GM23338 (cell line): ENCODE measurements around the gene KCTD4. TPM values are rescaled to one million over a fixed set of nuclear protein-coding genes. Genes with fewer than 3 reads are reported as not detected.
"Not testable (repeated sequence)": the region's sequence is repeated elsewhere in the genome, so short reads cannot be mapped to it uniquely, and the experiment has no call there.

Source experiments
- ATAC-seq: fragments of 200-7000 bp; cut with Tn5 transposase; 3 replicates; pipeline ENCODE4 v1.9.1; 2020
- DNase-seq: peaks from one replicate; pipeline ENCODE4 v3.0.0-alpha.2; 2015; ENCODE audit warnings: low spot score
- H2AFZ ChIP-seq: fragments of 200-600 bp; sonication (generic); 2 replicates; pipeline ENCODE4 v1.8.0; 2016; ENCODE audit warnings: antibody characterized with exemption, mild to moderate bottlenecking, moderate library complexity
- H3F3A ChIP-seq: fragments of 200-600 bp; sonication (generic); replicated peaks from 2 replicates; pipeline ENCODE4 v1.8.0; 2017; ENCODE audit warnings: antibody characterized with exemption, mixed run types, low read depth
- H3K27ac ChIP-seq: fragments of 200-600 bp; sonication (generic); 2 replicates; pipeline ENCODE4 v1.6.1; 2016; ENCODE audit warnings: low read depth
- H3K27me3 ChIP-seq: fragments of 200-600 bp; sonication (generic); 2 replicates; pipeline ENCODE4 v1.8.0; 2016; ENCODE audit warnings: mild to moderate bottlenecking, mixed run types, moderate library complexity; ENCODE audit not compliant: insufficient read depth
- H3K36me3 ChIP-seq: fragments of 200-600 bp; sonication (generic); 2 replicates; pipeline ENCODE4 v1.8.0; 2016; ENCODE audit warnings: mild to moderate bottlenecking; ENCODE audit not compliant: insufficient read depth
- H3K4me1 ChIP-seq: fragments of 200-600 bp; sonication (generic); 2 replicates; pipeline ENCODE4 v1.8.0; 2016; ENCODE audit warnings: mild to moderate bottlenecking, moderate library complexity; ENCODE audit not compliant: insufficient read depth
- H3K4me2 ChIP-seq: fragments of 200-600 bp; sonication (generic); 2 replicates; pipeline ENCODE4 v1.7.1; 2017; ENCODE audit warnings: mixed run types
- H3K4me3 ChIP-seq: fragments of 200-600 bp; sonication (generic); 2 replicates; pipeline ENCODE4 v1.6.1; 2016; ENCODE audit warnings: mixed run types
- H3K79me2 ChIP-seq: fragments of 200-600 bp; sonication (generic); replicated peaks from 2 replicates; pipeline ENCODE4 v1.8.0; 2017; ENCODE audit warnings: mild to moderate bottlenecking; ENCODE audit not compliant: insufficient read depth
- H3K9me2 ChIP-seq: fragments of 200-600 bp; sonication (generic); 2 replicates; pipeline ENCODE4 v1.8.0; 2017; ENCODE audit not compliant: insufficient read depth
- H4K20me1 ChIP-seq: fragments of 200-600 bp; sonication (generic); replicated peaks from 2 replicates; pipeline ENCODE4 v1.8.0; 2017; ENCODE audit warnings: mild to moderate bottlenecking; ENCODE audit not compliant: insufficient read depth
- H3K27ac Mint-ChIP-seq: 2 replicates; pipeline ENCODE4 v1.8.0; 2020; ENCODE audit warnings: inconsistent platforms, mild to moderate bottlenecking, moderate library complexity, mixed read lengths
- H3K27me3 Mint-ChIP-seq: 3 replicates; pipeline ENCODE4 v1.8.0; 2022; ENCODE audit warnings: low read depth, mild to moderate bottlenecking, moderate library complexity, mixed read lengths, inconsistent platforms; ENCODE audit not compliant: insufficient read depth, poor library complexity
- H3K36me3 Mint-ChIP-seq: 3 replicates; pipeline ENCODE4 v1.8.0; 2021; ENCODE audit warnings: low read depth, mild to moderate bottlenecking, inconsistent platforms, moderate library complexity, mixed read lengths
- H3K4me1 Mint-ChIP-seq: 3 replicates; pipeline ENCODE4 v1.8.0; 2020; ENCODE audit warnings: mild to moderate bottlenecking, inconsistent platforms, mixed read lengths
- H3K4me3 Mint-ChIP-seq: 3 replicates; pipeline ENCODE4 v1.8.0; 2021; ENCODE audit warnings: moderate library complexity, mild to moderate bottlenecking, inconsistent platforms, mixed read lengths
- H3K9me3 Mint-ChIP-seq: 3 replicates; pipeline ENCODE4 v1.8.0; 2020; ENCODE audit warnings: moderate library complexity, mild to moderate bottlenecking, inconsistent platforms, mixed read lengths
- ETS1 ChIP-seq: IDR thresholded peaks from 2 replicates; pipeline ENCODE4 v1.6.1; 2016; ENCODE audit warnings: antibody characterized with exemption
- EZH2 ChIP-seq: fragments of 200-600 bp; sonication (generic); IDR thresholded peaks from one replicate; pipeline ENCODE4 v1.8.0; 2017; ENCODE audit warnings: antibody characterized with exemption, mild to moderate bottlenecking, low read depth; ENCODE audit not compliant: unreplicated experiment
- EZH2phosphoT487 ChIP-seq: fragments of 200-600 bp; sonication (generic); IDR thresholded peaks from one replicate; pipeline ENCODE4 v1.8.1; 2018; ENCODE audit warnings: antibody characterized with exemption; ENCODE audit not compliant: unreplicated experiment
- JUNB ChIP-seq: IDR thresholded peaks from one replicate; pipeline ENCODE4 v1.6.1; 2016; ENCODE audit warnings: antibody characterized with exemption; ENCODE audit not compliant: unreplicated experiment
- NANOG ChIP-seq: IDR thresholded peaks from 2 replicates; pipeline ENCODE4 v1.6.1; 2016; ENCODE audit warnings: antibody characterized with exemption, borderline replicate concordance
- ZNF462 ChIP-seq: fragments of 250-450 bp; sonication (Bioruptor Pico); IDR thresholded peaks from 2 replicates; pipeline ENCODE4 v1.5.0; 2020; ENCODE audit warnings: mild to moderate bottlenecking, moderate library complexity
- polyA plus RNA-seq: library from polyadenylated mRNA; unstranded; fragments of >200 nt; fragmentation: Nextera tagmentation; extraction: Ambion mirVana; gene quantifications from 2 replicates; pipeline ENCODE4 v1.2.1, GENCODE V29; 2016
- total RNA-seq: library from RNA; depleted of rRNA; stranded (reverse); fragments of >200 nt; shearing (Covaris generic); gene quantifications from 2 replicates; pipeline ENCODE4 v1.2.3, GENCODE V29; 2014

KCTD4 gene
- total and polyA plus RNA-seq, 2 experiments from 2014 or later = 0.24 TPM; not detected in 1

- no peaks in the 10 kb centered on the region for H3F3A ChIP-seq
- TF ChIP-seq ETS1 = no peak
- no peak for TF ChIP-seq NANOG
- TF ChIP-seq EZH2 = no peak
- no peak for TF ChIP-seq JUNB
- TF ChIP-seq ZNF462 (CRISPR knock-in tag) = no peak
- TF ChIP-seq EZH2phosphoT487 = no peak
- no peak overlapping the region for H3K4me2 ChIP-seq
- Mint-ChIP-seq H3K4me1 (no peaks in the 10 kb centered on the region; the same call in 2 of the 3 replicates), H3K27me3 (no peaks in the 10 kb centered on the region), H3K4me3 (no peak overlapping the region), H3K9me3 (no peaks in the 10 kb centered on the region; the same call in 2 of the 3 replicates), H3K36me3 (peaks cover 11% of the 10 kb centered on the region; the same call in 2 of the 3 replicates), H3K27ac (no peak overlapping the region)
- H4K20me1 ChIP-seq = no peaks in the 10 kb centered on the region
- no peak overlapping the region for H3K4me3 ChIP-seq
- ATAC-seq = no peak
- DNase-seq = no peak
- H3K9me2 ChIP-seq = no peaks in the 10 kb centered on the region
- no peaks in the 10 kb centered on the region for H3K27me3 ChIP-seq
- no peak overlapping the region for H2AFZ ChIP-seq
- 0 out of 2 replicates have a peak overlapping the region, but pooled peaks have one; percentile 4 for H3K27ac ChIP-seq
- H3K36me3 ChIP-seq = no peaks in the 10 kb centered on the region
- H3K79me2 ChIP-seq = no peaks in the 10 kb centered on the region
- no peaks in the 10 kb centered on the region for H3K4me1 ChIP-seq
Measured at GRCh38 chr13:45249662-45250061, 48.8 kb upstream of the KCTD4 start.

GRCh38 chr13:45244736-45245135, 43.9 kb upstream of the KCTD4 start:
- not testable (repeated sequence) for H3K4me3 Mint-ChIP-seq, H4K20me1 ChIP-seq, H3K27ac ChIP-seq, H3K27me3 ChIP-seq, H2AFZ ChIP-seq, H3K36me3 ChIP-seq, H3K36me3 Mint-ChIP-seq, H3K4me2 ChIP-seq, H3K27me3 Mint-ChIP-seq, DNase-seq, ATAC-seq, H3K4me1 ChIP-seq, H3K27ac Mint-ChIP-seq, H3K9me3 Mint-ChIP-seq, H3K4me3 ChIP-seq, H3F3A ChIP-seq, H3K9me2 ChIP-seq
- H3K4me1 Mint-ChIP-seq = peaks cover 11% of the 10 kb centered on the region
- H3K79me2 ChIP-seq = peaks cover 17% of the 10 kb centered on the region; the same call in 1 of the 2 replicates
